Measurements from ENCODE around the gene WBP1.

GRCh38 chr2:74504591-74504990 is 46.4 kb downstream of the WBP1 start:
- no peak for TF ChIP-seq POLR2AphosphoS5 (IDR thresholded peaks at IDR 0.05; ENCODE audit: insufficient read depth, low read depth, low read length)
- TF ChIP-seq POLR2A (IDR thresholded peaks at IDR 0.05; ENCODE audit: low read depth, low read length): no peak

Data from endothelial cell of umbilical vein (primary cell).